Measurements from ENCODE around the gene PDGFC.

Gene PDGFC

DNA sequence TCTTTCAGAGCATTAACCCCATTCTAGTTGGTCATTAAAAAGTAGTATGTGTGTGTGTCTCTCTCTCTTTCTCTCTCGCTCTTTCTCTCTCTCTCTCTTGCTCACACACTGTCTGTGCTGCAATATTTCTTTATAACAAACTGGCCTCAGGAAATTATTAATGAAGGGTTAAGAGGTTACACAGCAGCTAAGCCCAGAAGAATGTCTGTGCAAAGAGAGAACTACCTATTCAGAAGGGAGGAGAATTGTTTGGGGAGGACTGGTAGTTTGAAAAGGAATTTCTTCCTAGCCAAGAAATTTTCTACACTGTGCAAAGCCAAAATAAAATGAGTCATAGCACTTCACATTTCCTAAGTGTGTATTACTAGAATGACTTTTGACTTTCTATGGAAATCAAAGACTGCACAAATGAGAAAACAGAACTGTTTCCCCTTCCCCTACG, 22.2 kb downstream of the PDGFC start:
- no peak for DNase-seq (ENCODE audit: low spot score)
- in situ Hi-C loops (cut with MboI; ENCODE audit: low pct_unique_long_range_greater_than_20kb, low sequenced_read_pairs, unreplicated experiment): no loop called here
- TF ChIP-seq, protein P1, sequence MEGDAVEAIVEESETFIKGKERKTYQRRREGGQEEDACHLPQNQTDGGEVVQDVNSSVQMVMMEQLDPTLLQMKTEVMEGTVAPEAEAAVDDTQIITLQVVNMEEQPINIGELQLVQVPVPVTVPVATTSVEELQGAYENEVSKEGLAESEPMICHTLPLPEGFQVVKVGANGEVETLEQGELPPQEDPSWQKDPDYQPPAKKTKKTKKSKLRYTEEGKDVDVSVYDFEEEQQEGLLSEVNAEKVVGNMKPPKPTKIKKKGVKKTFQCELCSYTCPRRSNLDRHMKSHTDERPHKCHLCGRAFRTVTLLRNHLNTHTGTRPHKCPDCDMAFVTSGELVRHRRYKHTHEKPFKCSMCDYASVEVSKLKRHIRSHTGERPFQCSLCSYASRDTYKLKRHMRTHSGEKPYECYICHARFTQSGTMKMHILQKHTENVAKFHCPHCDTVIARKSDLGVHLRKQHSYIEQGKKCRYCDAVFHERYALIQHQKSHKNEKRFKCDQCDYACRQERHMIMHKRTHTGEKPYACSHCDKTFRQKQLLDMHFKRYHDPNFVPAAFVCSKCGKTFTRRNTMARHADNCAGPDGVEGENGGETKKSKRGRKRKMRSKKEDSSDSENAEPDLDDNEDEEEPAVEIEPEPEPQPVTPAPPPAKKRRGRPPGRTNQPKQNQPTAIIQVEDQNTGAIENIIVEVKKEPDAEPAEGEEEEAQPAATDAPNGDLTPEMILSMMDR (IDR thresholded peaks at IDR 0.05; ENCODE audit: extremely low read depth, insufficient read depth, missing control alignments): no peak

- in situ Hi-C loops (cut with MboI; ENCODE audit: low pct_unique_long_range_greater_than_20kb, low sequenced_read_pairs, unreplicated experiment): no loop called here
- DNase-seq (ENCODE audit: low spot score): no peak
Observed at GRCh38 chr4:156948738-156949137, 22.9 kb downstream of the PDGFC start.

DNA sequence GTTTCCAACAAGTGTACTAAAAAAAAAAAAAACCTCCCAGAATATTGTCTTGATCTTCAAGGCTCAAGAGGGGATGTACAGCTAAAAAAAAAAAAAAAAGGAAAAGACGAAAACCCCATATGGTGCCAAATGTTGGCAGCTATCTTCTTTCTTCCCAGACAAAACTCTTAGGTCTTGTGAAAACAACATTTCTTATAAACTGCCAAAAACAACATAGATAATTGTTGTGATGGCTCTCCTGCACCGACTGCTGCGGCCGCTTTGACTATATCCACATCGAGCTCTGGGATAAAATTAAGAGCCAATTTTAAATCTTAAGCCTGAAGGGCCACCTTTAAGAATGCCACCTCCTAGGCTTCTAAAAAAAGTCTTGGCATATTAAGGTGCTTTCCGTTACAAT, 23.5 kb downstream of the PDGFC start:
- no peak for DNase-seq (ENCODE audit: low spot score)
- TF ChIP-seq, protein P1 (IDR thresholded peaks at IDR 0.05; ENCODE audit: extremely low read depth, insufficient read depth, missing control alignments): no peak
- in situ Hi-C loops (cut with MboI; ENCODE audit: low pct_unique_long_range_greater_than_20kb, low sequenced_read_pairs, unreplicated experiment): no loop called here

More at GRCh38 chr4:156948738-156949137, 22.9 kb downstream of the PDGFC start:
- TF ChIP-seq, protein P1 (IDR thresholded peaks at IDR 0.05; ENCODE audit: extremely low read depth, insufficient read depth, missing control alignments): no peak

DNA sequence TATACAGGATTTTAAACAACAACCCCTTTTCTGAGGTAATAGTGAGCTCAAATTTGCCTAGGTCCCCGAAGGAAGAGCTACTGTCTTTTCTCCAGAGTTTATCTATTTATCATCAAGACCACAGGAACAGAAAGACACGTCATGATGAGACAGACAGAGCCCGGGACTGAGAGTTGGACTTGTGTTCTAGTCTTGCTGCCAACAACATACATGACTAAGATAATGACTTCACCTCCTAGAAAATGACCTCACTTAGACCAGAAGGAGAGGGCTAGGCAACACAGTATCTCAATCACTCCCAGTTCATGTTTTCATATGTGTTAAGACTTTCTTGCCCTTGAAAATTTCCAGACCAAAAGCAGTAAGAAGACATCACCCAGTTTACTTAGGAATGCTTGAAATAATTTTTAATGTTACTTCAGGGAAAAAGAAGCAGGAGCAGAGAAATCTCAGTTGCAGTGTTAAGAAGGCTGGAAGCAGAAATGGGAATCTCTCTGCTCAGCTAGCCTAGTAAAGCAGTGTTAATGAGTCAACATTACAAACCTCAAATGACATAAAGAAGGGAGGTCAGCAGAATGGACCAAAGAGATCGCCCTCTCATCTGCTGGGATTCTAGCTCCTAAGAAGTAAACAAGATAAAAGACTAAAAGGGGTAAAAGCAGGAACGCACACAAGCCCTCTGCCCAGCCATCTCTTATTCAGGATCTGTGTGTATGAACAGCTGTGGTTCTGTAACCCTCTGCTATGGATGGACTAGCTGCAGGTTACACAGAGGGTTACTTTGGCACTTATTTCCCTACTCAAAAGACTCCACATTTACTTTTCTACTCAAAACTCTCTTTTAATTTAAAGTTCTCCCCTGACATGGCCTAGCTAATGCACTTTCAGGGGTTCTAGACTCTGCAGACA, 24.8 kb downstream of the PDGFC start:
- DNase-seq (ENCODE audit: low spot score): no peak
- in situ Hi-C loops (cut with MboI; ENCODE audit: low pct_unique_long_range_greater_than_20kb, low sequenced_read_pairs, unreplicated experiment): no loop called here

GRCh38 chr4:156945532-156945931, 26.1 kb downstream of the PDGFC start:
- no peak for DNase-seq (ENCODE audit: low spot score)
- in situ Hi-C loops (cut with MboI; ENCODE audit: low pct_unique_long_range_greater_than_20kb, low sequenced_read_pairs, unreplicated experiment): no loop called here
- TF ChIP-seq, protein P1 (IDR thresholded peaks at IDR 0.05; ENCODE audit: extremely low read depth, insufficient read depth, missing control alignments): no peak

More for the DNA sequence above, 24.8 kb downstream of the PDGFC start:
- TF ChIP-seq, protein P1 (IDR thresholded peaks at IDR 0.05; ENCODE audit: extremely low read depth, insufficient read depth, missing control alignments): no peak

- DNase-seq (ENCODE audit: low spot score): no peak
- TF ChIP-seq, protein P1 (IDR thresholded peaks at IDR 0.05; ENCODE audit: extremely low read depth, insufficient read depth, missing control alignments): no peak
- in situ Hi-C loops (cut with MboI; ENCODE audit: low pct_unique_long_range_greater_than_20kb, low sequenced_read_pairs, unreplicated experiment): no loop called here
Observed at GRCh38 chr4:156942991-156943390, 28.6 kb downstream of the PDGFC start.
